Naive thymus-derived CD8-positive, alpha-beta T cell (primary cell): ENCODE data around the gene MPHOSPH9. TPM values are rescaled to one million over a fixed set of nuclear protein-coding genes. Genes with fewer than 3 reads are reported as not detected.

Source experiments
- ATAC-seq, 2 donors: fragments of 150-1000 bp; cut with Tn5 transposase in 1 of 2; sonication (Bioruptor Pico), chemical (Tn5 transposase) in 1 of 2; 1 replicate in 1 of 2; 2 replicates in 1 of 2; pipeline ENCODE4 v1.10.0; 2021; ENCODE audit warnings: mild to moderate bottlenecking in 2 of 2, moderate library complexity in 2 of 2
- POLR2A ChIA-PET: fragments of 350-600 bp; sonication (Branson Sonifier 250); formaldehyde crosslinking; loops from one replicate; lab custom pipeline; 2021; ENCODE audit warnings: antibody characterized with exemption; lab: Charles Lee
- DNase-seq, 10 donors: peaks; one replicate each; pipeline versions ENCODE4 v3.0.0 to v3.0.0-alpha.2; 2020 to 2022
- H3K27ac Mint-ChIP-seq, 10 donors: one replicate each; pipeline ENCODE4 v1.8.0; 2020 to 2022; ENCODE audit warnings: mild to moderate bottlenecking in 10 of 10, mixed read lengths in 10 of 10, moderate library complexity in 4 of 10, inconsistent platforms in 1 of 10
- H3K27me3 Mint-ChIP-seq, 5 donors: one replicate each; pipeline ENCODE4 v1.8.0; 2021 to 2022; ENCODE audit warnings: mixed read lengths in 5 of 5
- H3K36me3 Mint-ChIP-seq, 3 donors: one replicate each; pipeline ENCODE4 v1.8.0; 2020 to 2022; ENCODE audit warnings: mixed read lengths in 3 of 3, mild to moderate bottlenecking in 2 of 3, inconsistent platforms in 1 of 3
- H3K4me1 Mint-ChIP-seq, 4 donors: one replicate each; pipeline ENCODE4 v1.8.0; 2021 to 2022; ENCODE audit warnings: mixed read lengths in 4 of 4
- H3K4me3 Mint-ChIP-seq, 10 donors: one replicate each; pipeline ENCODE4 v1.8.0; 2020 to 2022; ENCODE audit warnings: mild to moderate bottlenecking in 10 of 10, mixed read lengths in 10 of 10, moderate library complexity in 6 of 10, inconsistent platforms in 1 of 10
- H3K9me3 Mint-ChIP-seq, 9 donors: one replicate each; pipeline ENCODE4 v1.8.0; 2020 to 2022; ENCODE audit warnings: mixed read lengths in 9 of 9, mild to moderate bottlenecking in 3 of 9, inconsistent platforms in 1 of 9, moderate library complexity in 1 of 9
- polyA plus RNA-seq, 3 donors: library from polyadenylated mRNA; unstranded; fragments of 300-500 nt; fragmentation: Illumina TruSeq; gene quantifications; one replicate each; pipeline ENCODE4 v1.2.3, GENCODE V29; 2021
- total RNA-seq, 8 experiments: library from RNA in 2 of 8; stranded (reverse) in 2 of 8; gene quantifications; one replicate each; pipeline ENCODE4 v1.2.3 and lab custom pipeline; 2021 to 2026

Gene MPHOSPH9
- total and polyA plus RNA-seq, 5 experiments from 2014 or later = 33.9 to 81.8 (median 53.4) TPM

GRCh38 chr12:123148223-123148622, 84.7 kb downstream of the MPHOSPH9 start:
- POLR2A ChIA-PET = interaction anchor here (0.8 to 4.9 kb wide), 7 partner anchors 13 to 105 kb away, joined by 3 to 66 read pairs (median 3); partner anchors contain the start of genes MPHOSPH9 and MTRFR
- no peak for ATAC-seq
- Mint-ChIP-seq H3K4me1 (peaks cover 37 to 69% (median 63%) of the 10 kb centered on the region in 4 donors), H3K9me3 (no peaks in the 10 kb centered on the region), H3K27ac (peak overlapping the region; percentile 46 to 93 (median 82)), H3K4me3 (peak overlapping the region in 9 of 10 donors; percentile 64 to 93 (median 85)), H3K36me3 (peaks cover 0 to 2% (median 0%) of the 10 kb centered on the region in 3 donors), H3K27me3 (no peaks in the 10 kb centered on the region)
- DNase-seq = no peak

- POLR2A ChIA-PET = interaction anchor here (0.8 to 1.5 kb wide), 2 partner anchors 23 to 83 kb away, joined by 3 read pairs; no protein-coding TSS in a partner anchor
- Mint-ChIP-seq H3K9me3 (no peaks in the 10 kb centered on the region), H3K27me3 (no peaks in the 10 kb centered on the region), H3K4me3 (no peak overlapping the region), H3K36me3 (peaks cover 0 to 4% (median 0%) of the 10 kb centered on the region in 3 donors), H3K4me1 (peaks cover 48 to 79% (median 68%) of the 10 kb centered on the region in 4 donors), H3K27ac (peak overlapping the region in 6 of 10 donors; percentile 32 to 72 (median 56))
- DNase-seq (no peak), ATAC-seq (no peak)
Observed at GRCh38 chr12:123145211-123145610, 87.7 kb downstream of the MPHOSPH9 start.

GRCh38 chr12:123143736-123144461, 89.0 kb downstream of the MPHOSPH9 start:
- POLR2A ChIA-PET = interaction anchor here (0.6 to 2.3 kb wide), 5 partner anchors 19 to 50 kb away, joined by 3 to 10 read pairs (median 6); no protein-coding TSS in a partner anchor
- no peaks in the 10 kb centered on the region for H3K9me3 Mint-ChIP-seq
- no peaks in the 10 kb centered on the region for H3K27me3 Mint-ChIP-seq
- H3K36me3 Mint-ChIP-seq = peaks cover 0 to 4% (median 0%) of the 10 kb centered on the region in 3 donors
- H3K4me1 Mint-ChIP-seq = peaks cover 42 to 77% (median 65%) of the 10 kb centered on the region in 4 donors
- DNase-seq (no peak), ATAC-seq (no peak)
- H3K4me3 Mint-ChIP-seq = peak overlapping the region in 1 of 10 donors; percentile 25
- H3K27ac Mint-ChIP-seq = peak overlapping the region in 7 of 10 donors; percentile 2 to 81 (median 24)

GRCh38 chr12:123142921-123143735, 89.8 kb downstream of the MPHOSPH9 start:
- ATAC-seq (peak in 1 of 2 donors; percentile 53), DNase-seq (no peak)
- Mint-ChIP-seq H3K4me1 (peaks cover 34 to 71% (median 57%) of the 10 kb centered on the region in 4 donors), H3K36me3 (peaks cover 0 to 4% (median 0%) of the 10 kb centered on the region in 3 donors), H3K4me3 (no peak overlapping the region), H3K27ac (peak overlapping the region in 7 of 10 donors; percentile 13 to 86 (median 38)), H3K27me3 (no peaks in the 10 kb centered on the region), H3K9me3 (no peaks in the 10 kb centered on the region)
- POLR2A ChIA-PET = interaction anchor here (0.8 to 2.3 kb wide), 5 partner anchors 18 to 68 kb away, joined by 3 to 10 read pairs (median 6); no protein-coding TSS in a partner anchor

- ATAC-seq (no peak), DNase-seq (no peak)
- Mint-ChIP-seq H3K4me3 (no peak overlapping the region), H3K36me3 (peaks cover 0 to 11% (median 0%) of the 10 kb centered on the region in 3 donors), H3K27me3 (no peaks in the 10 kb centered on the region), H3K4me1 (peaks cover 32 to 65% (median 52%) of the 10 kb centered on the region in 4 donors), H3K9me3 (no peaks in the 10 kb centered on the region), H3K27ac (peak overlapping the region in 5 of 10 donors; percentile 30 to 77 (median 38))
- POLR2A ChIA-PET = interaction anchor here (0.9 to 3.5 kb wide), 4 partner anchors 22 to 90 kb away, joined by 4 to 10 read pairs (median 6); partner anchors contain the start of genes MPHOSPH9 and MTRFR
Observed at GRCh38 chr12:123142518-123142840, 90.5 kb downstream of the MPHOSPH9 start.

GRCh38 chr12:123141615-123142517, 91.1 kb downstream of the MPHOSPH9 start:
- no peak for DNase-seq
- peaks cover 29 to 60% (median 47%) of the 10 kb centered on the region in 4 donors for H3K4me1 Mint-ChIP-seq

GRCh38 chr12:123140676-123141614, 92.0 kb downstream of the MPHOSPH9 start:
- Mint-ChIP-seq H3K27ac (peak overlapping the region in 9 of 10 donors; percentile 20 to 87 (median 57)), H3K4me3 (no peak overlapping the region), H3K9me3 (no peaks in the 10 kb centered on the region), H3K27me3 (no peaks in the 10 kb centered on the region), H3K4me1 (peaks cover 27 to 59% (median 46%) of the 10 kb centered on the region in 4 donors), H3K36me3 (peaks cover 0 to 16% (median 0%) of the 10 kb centered on the region in 3 donors)
- no peak for DNase-seq
- POLR2A ChIA-PET = interaction anchor here (0.7 to 3.5 kb wide), 3 partner anchors 20 to 25 kb away, joined by 3 to 10 read pairs (median 4); no protein-coding TSS in a partner anchor
- no peak for ATAC-seq

More at GRCh38 chr12:123141615-123142517, 91.1 kb downstream of the MPHOSPH9 start:
- Mint-ChIP-seq H3K9me3 (no peaks in the 10 kb centered on the region), H3K27ac (peak overlapping the region in 5 of 10 donors; percentile 25 to 73 (median 48)), H3K4me3 (peak overlapping the region in 1 of 10 donors; percentile 45), H3K36me3 (peaks cover 0 to 16% (median 0%) of the 10 kb centered on the region in 3 donors), H3K27me3 (no peaks in the 10 kb centered on the region)
- POLR2A ChIA-PET = interaction anchor here (0.6 to 3.5 kb wide), 6 partner anchors 20 to 91 kb away, joined by 3 to 10 read pairs (median 4); partner anchors contain the start of genes MPHOSPH9 and MTRFR
- ATAC-seq = no peak

- H3K9me3 Mint-ChIP-seq = peaks cover 0 to 2% (median 0%) of the 10 kb centered on the region in 9 donors
- H3K27ac Mint-ChIP-seq = peak overlapping the region; percentile 43 to 87 (median 64)
- peaks cover 24 to 59% (median 44%) of the 10 kb centered on the region in 4 donors for H3K4me1 Mint-ChIP-seq
- POLR2A ChIA-PET = interaction anchor here (3.5 kb wide), 1 partner anchor 20 kb away, joined by 10 read pairs; no protein-coding TSS in a partner anchor
- H3K4me3 Mint-ChIP-seq = peak overlapping the region in 1 of 10 donors; percentile 30
- H3K36me3 Mint-ChIP-seq = peaks cover 0 to 15% (median 2%) of the 10 kb centered on the region in 3 donors
- ATAC-seq (peak in 1 of 2 donors; percentile 25), DNase-seq (no peak)
- H3K27me3 Mint-ChIP-seq = no peaks in the 10 kb centered on the region
Observed at GRCh38 chr12:123139926-123140675, 92.8 kb downstream of the MPHOSPH9 start.

GRCh38 chr12:123135688-123136087, 97.3 kb downstream of the MPHOSPH9 start:
- Mint-ChIP-seq H3K27ac (peak overlapping the region in 6 of 10 donors; percentile 3 to 77 (median 46)), H3K9me3 (peaks cover 0 to 2% (median 0%) of the 10 kb centered on the region in 9 donors), H3K4me3 (no peak overlapping the region), H3K36me3 (peaks cover 0 to 12% (median 2%) of the 10 kb centered on the region in 3 donors), H3K27me3 (no peaks in the 10 kb centered on the region), H3K4me1 (peaks cover 19 to 59% (median 49%) of the 10 kb centered on the region in 4 donors)
- DNase-seq (no peak), ATAC-seq (no peak)
- POLR2A ChIA-PET = interaction anchor here (0.8 to 1.5 kb wide), 4 partner anchors 15 to 103 kb away, joined by 3 to 10 read pairs (median 5); partner anchors contain the start of genes MPHOSPH9 and MTRFR
